HEK293 (cell line): ENCODE results near the gene SDC1.

Source experiments
- CTCF ChIA-PET: fragments of 350-600 bp; formaldehyde crosslinking; extraction: SDS; loops from one replicate; lab custom pipeline; 2021; ENCODE audit warnings: antibody characterized with exemption; lab: Yijun Ruan, JAX
- POLR2A ChIA-PET: fragments of 300-600 bp; formaldehyde crosslinking; extraction: SDS; loops from one replicate; lab custom pipeline; 2020; ENCODE audit warnings: antibody characterized with exemption, inconsistent platforms; lab: Yijun Ruan, JAX
- H3K27ac ChIP-seq: fragments of 200-500 bp; sonication (Bioruptor generic); 2 replicates; pipeline ENCODE4 v1.5.1; 2014; ENCODE audit warnings: low read depth, low read length, control low read depth, inconsistent platforms; ENCODE audit errors: extremely low read depth
- H3K36me3 ChIP-seq, 2 experiments: fragments of 200-500 bp in 1 of 2; sonication (Bioruptor generic) in 1 of 2; 1 replicate in 1 of 2; 2 replicates in 1 of 2; pipeline ENCODE4 v1.5.1; 2014 to 2017; ENCODE audit warnings: inconsistent platforms in 2 of 2, low read length in 2 of 2; ENCODE audit not compliant: control insufficient read depth in 2 of 2, insufficient read depth in 1 of 2
- H3K4me1 ChIP-seq: fragments of 200-500 bp; sonication (Bioruptor generic); 2 replicates; pipeline ENCODE4 v1.5.1; 2014; ENCODE audit warnings: mild to moderate bottlenecking, low read length, inconsistent platforms; ENCODE audit not compliant: control insufficient read depth, insufficient read depth
- H3K4me3 ChIP-seq: 2 replicates; pipeline ENCODE4 v1.5.1; 2011; ENCODE audit warnings: low read depth, mild to moderate bottlenecking, control low read depth, low read length, moderate library complexity
- H3K9me3 ChIP-seq: fragments of 200-500 bp; sonication (Bioruptor generic); 2 replicates; pipeline ENCODE4 v1.5.1; 2014; ENCODE audit warnings: low read depth, low read length, inconsistent platforms; ENCODE audit not compliant: control insufficient read depth, insufficient read depth
- AEBP2 ChIP-seq: fragments of 450-650 bp; formaldehyde crosslinking; IDR thresholded peaks from 2 replicates; pipeline ENCODE4 v1.5.1; 2016; ENCODE audit warnings: missing biosample characterization, missing genetic modification characterization, borderline replicate concordance
- EGR2 ChIP-seq: fragments of 450-650 bp; formaldehyde crosslinking; IDR thresholded peaks from 2 replicates; pipeline ENCODE4 v1.5.1; 2016; ENCODE audit warnings: low read depth, missing biosample characterization, missing genetic modification characterization
- IKZF3 ChIP-seq: fragments of 450-650 bp; IDR thresholded peaks from 2 replicates; pipeline ENCODE4 v1.5.0; 2018; ENCODE audit warnings: missing biosample characterization, mild to moderate bottlenecking, missing genetic modification characterization, moderate library complexity
- PRDM10 ChIP-seq: fragments of 450-650 bp; formaldehyde crosslinking; IDR thresholded peaks from 2 replicates; pipeline ENCODE4 v1.5.1; 2016; ENCODE audit warnings: missing biosample characterization, missing genetic modification characterization
- PRDM4 ChIP-seq: fragments of 450-650 bp; formaldehyde crosslinking; IDR thresholded peaks from 2 replicates; pipeline ENCODE4 v1.5.1; 2017; ENCODE audit warnings: missing biosample characterization, missing genetic modification characterization
- TCF7L2 ChIP-seq: IDR thresholded peaks from 2 replicates; pipeline ENCODE4 v1.6.1; 2011; ENCODE audit warnings: low read depth, mild to moderate bottlenecking, inconsistent platforms, low read length, moderate library complexity, borderline replicate concordance
- TRIM28 ChIP-seq: IDR thresholded peaks from 2 replicates; pipeline ENCODE4 v1.6.1; 2011; ENCODE audit warnings: low read length, control low read depth, borderline replicate concordance
- ZNF211 ChIP-seq: fragments of 450-650 bp; formaldehyde crosslinking; IDR thresholded peaks from 2 replicates; pipeline ENCODE4 v1.5.1; 2016; ENCODE audit warnings: low read depth, missing biosample characterization, missing genetic modification characterization
- ZNF266 ChIP-seq: fragments of 450-650 bp; formaldehyde crosslinking; IDR thresholded peaks from 2 replicates; pipeline ENCODE4 v1.5.1; 2016; ENCODE audit warnings: missing biosample characterization, missing genetic modification characterization, low read depth
- ZNF311 ChIP-seq: fragments of 450-650 bp; formaldehyde crosslinking; IDR thresholded peaks from 2 replicates; pipeline ENCODE4 v1.5.1; 2017; ENCODE audit warnings: missing biosample characterization, missing genetic modification characterization, borderline replicate concordance
- ZNF580 ChIP-seq: fragments of 450-650 bp; formaldehyde crosslinking; IDR thresholded peaks from 2 replicates; pipeline ENCODE4 v1.5.1; 2016; ENCODE audit warnings: missing biosample characterization, missing genetic modification characterization
- ZNF610 ChIP-seq: fragments of 450-650 bp; formaldehyde crosslinking; IDR thresholded peaks from 2 replicates; pipeline ENCODE4 v1.5.1; 2016; ENCODE audit warnings: missing biosample characterization, missing genetic modification characterization, borderline replicate concordance
- ZNF692 ChIP-seq: fragments of 450-650 bp; formaldehyde crosslinking; IDR thresholded peaks from 2 replicates; pipeline ENCODE4 v1.5.1; 2016; ENCODE audit warnings: missing biosample characterization, missing genetic modification characterization
- ZNF707 ChIP-seq: fragments of 450-650 bp; formaldehyde crosslinking; IDR thresholded peaks from 2 replicates; pipeline ENCODE4 v1.5.1; 2016; ENCODE audit warnings: missing biosample characterization, missing genetic modification characterization
- ZNF843 ChIP-seq: fragments of 450-650 bp; formaldehyde crosslinking; IDR thresholded peaks from 2 replicates; pipeline ENCODE4 v1.5.1; 2016; ENCODE audit warnings: missing biosample characterization, missing genetic modification characterization

Gene SDC1

GRCh38 chr2:20213651-20214565 is 11.0 kb downstream of the SDC1 start:
- ChIA-PET POLR2A (interaction anchor here (1.1 to 2.2 kb wide), 3 partner anchors 8 to 11 kb away, joined by 3 to 6 read pairs (median 6); partner anchors contain the start of gene SDC1), CTCF (interaction anchor here (0.9 to 1.1 kb wide), 3 partner anchors 11 to 77 kb away, joined by 3 to 4 read pairs (median 3); partner anchors contain the start of gene SDC1)
- Histone ChIP-seq H3K36me3 (peaks cover 0 to 12% of the 10 kb centered on the region in 2 experiments; a peak in 2 of 3 replicates), H3K9me3 (no peaks in the 10 kb centered on the region), H3K27ac (no peak overlapping the region), H3K4me3 (no peak overlapping the region), H3K4me1 (peaks cover 12% of the 10 kb centered on the region)
- TF ChIP-seq ZNF707 (tag by site-specific recombination) = no peak
- no peak for TF ChIP-seq EGR2 (tag by site-specific recombination)
- no peak for TF ChIP-seq PRDM4
- TF ChIP-seq ZNF610 (tag by site-specific recombination) = no peak
- peak; percentile 73; the same call in 1 of the 2 replicates for TF ChIP-seq TCF7L2
- TF ChIP-seq ZNF580 (tag by site-specific recombination) = no peak
- no peak for TF ChIP-seq AEBP2 (tag by site-specific recombination)
- no peak for TF ChIP-seq ZNF843 (tag by site-specific recombination)
- TF ChIP-seq ZNF266 = no peak
- peak; percentile 84 for TF ChIP-seq PRDM10 (tag by site-specific recombination)
- TF ChIP-seq IKZF3 (tag by site-specific recombination) = 0 out of 2 replicates have a peak, but pooled peaks have one; percentile 34
- TF ChIP-seq ZNF311 (tag by site-specific recombination) = no peak
- 0 out of 2 replicates have a peak, but pooled peaks have one; percentile 65 for TF ChIP-seq TRIM28
- no peak for TF ChIP-seq ZNF211 (tag by site-specific recombination)
- TF ChIP-seq ZNF692 = no peak
